ENCODE measurements around the gene FHIT. TPM values are rescaled to one million over a fixed set of nuclear protein-coding genes. Genes with fewer than 3 reads are reported as not detected.

The FHIT gene
- total RNA-seq, 1 donor from 2014 or later: 0.53 TPM

GRCh38 chr3:59788801-59789200 is 1462.5 kb downstream of the FHIT start:
- no peak for DNase-seq (ENCODE audit: low read depth)

GRCh38 chr3:59788133-59788532 is 1463.1 kb downstream of the FHIT start:
- DNase-seq (ENCODE audit: low read depth): no peak

GRCh38 chr3:59786374-59786773 is 1464.9 kb downstream of the FHIT start:
- no peak for DNase-seq (ENCODE audit: low read depth)

- DNase-seq (ENCODE audit: low read depth): no peak
These were observed 1467.1 kb downstream of the FHIT start for GRCh38 chr3:59784164-59784563.

GRCh38 chr3:59783468-59783988 is 1467.7 kb downstream of the FHIT start:
- DNase-seq (ENCODE audit: low read depth): no peak

DNA sequence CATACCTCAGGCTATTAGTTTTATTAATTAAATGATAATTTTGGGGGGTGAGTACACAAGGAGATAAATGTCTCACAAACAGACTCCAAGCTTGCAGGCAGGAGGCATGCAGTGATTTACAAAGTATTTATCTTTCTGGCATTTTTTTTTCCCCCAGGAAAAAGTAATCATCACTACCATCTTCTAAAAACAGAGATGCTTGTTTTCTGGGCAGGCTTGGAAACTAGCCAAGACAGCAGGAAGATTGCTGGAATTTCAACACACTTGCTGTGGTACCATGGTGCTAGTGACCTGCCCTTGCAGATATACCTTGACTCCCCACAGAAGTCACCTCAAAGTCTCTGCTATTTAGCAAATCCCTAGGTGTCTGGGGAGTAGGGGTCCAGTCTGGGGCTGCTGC is 1468.6 kb downstream of the FHIT start:
- DNase-seq (ENCODE audit: low read depth): no peak

- DNase-seq (ENCODE audit: low read depth): no peak
These were observed 1471.0 kb downstream of the FHIT start for GRCh38 chr3:59780209-59780608.

DNA sequence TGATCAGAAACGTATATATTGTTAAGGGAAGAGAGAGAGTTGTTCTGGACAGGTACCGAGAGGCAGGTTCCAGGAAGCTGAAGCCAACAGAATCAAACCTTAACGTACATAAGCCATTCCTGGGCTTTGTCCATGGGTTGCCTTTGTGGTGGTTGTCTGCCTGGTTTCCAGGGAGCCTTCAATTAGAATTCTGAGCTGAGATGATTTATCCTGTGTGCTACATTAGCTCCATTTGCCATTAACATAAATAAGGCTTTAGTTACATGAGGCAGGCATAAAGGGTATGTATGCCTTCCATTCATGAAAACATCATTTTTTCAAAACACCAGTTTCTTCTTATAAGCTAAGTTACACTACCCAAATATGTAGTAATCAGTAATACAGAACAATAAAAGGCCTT is 1472.0 kb downstream of the FHIT start:
- no peak for DNase-seq (ENCODE audit: low read depth)

GRCh38 chr3:59777667-59778077 is 1473.6 kb downstream of the FHIT start:
- no peak for DNase-seq (ENCODE audit: low read depth)

DNA sequence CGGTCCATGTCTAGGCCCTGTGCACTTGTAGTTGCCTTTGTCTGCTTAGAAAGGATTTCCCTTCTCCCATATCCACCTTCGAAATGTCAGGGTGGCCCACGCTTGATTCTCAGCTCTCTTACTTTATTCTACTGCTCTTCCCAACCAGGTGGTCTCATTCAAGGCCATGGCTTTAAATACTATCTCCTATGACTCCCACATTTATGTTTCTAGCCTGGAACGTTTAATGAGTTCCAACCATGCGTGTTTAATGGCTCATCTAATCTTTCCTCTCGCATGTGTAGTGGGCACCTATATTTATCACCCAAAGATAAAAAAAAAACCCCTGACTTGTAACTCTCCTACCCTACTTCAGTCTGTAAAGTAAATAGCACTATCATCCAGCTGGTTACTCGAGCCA is 1474.2 kb downstream of the FHIT start:
- no peak for DNase-seq (ENCODE audit: low read depth)

DNA sequence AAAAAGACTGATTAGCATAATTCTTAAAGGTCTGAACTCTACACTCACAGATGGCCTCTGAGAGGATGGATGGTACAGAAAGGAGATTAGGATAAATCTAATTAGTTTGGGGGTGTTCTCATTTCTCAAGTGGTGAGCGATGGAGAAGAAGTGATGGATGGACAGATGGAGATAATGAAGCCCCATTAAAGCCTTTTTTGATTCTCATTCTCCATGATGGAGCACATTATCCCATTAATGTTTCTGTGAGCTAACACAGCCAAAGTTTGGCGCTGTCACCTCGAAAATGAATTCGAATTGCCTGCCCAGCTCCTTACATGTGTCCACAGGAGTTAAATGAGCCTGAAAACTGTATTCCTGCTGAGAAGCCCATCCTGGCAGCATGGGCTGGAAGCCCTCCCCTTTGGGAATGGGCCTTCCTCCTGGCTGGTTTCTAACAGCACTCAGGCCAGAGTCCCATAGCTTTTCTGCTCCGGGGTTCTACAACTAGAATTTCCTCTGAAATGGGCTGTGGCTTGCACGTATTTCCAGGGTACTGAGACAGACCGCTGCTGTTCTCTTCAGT is 1475.4 kb downstream of the FHIT start:
- DNase-seq (ENCODE audit: low read depth): no peak

DNA sequence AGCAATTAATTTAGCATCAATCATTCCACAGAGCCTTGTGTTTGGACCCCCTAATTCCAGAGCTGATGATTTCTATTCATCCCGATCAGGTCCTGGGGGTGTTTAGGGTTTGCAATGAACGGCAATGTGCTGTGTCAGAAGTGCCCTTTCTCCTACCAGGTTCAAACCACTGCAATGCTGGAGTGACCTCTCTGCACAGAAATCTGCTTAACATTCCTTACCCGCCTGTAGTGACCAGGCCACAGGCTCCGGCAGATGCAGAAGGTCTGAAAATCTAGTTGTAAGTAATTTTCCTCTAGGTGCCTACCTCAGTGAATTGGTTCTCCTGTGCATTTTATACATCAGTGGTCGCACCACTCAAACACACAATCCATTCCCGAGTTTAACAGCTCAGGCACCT is 1476.1 kb downstream of the FHIT start:
- DNase-seq (ENCODE audit: low read depth): no peak

- DNase-seq (ENCODE audit: low read depth): peak; percentile 47
These were observed 1476.6 kb downstream of the FHIT start for GRCh38 chr3:59774634-59775033.

DNA sequence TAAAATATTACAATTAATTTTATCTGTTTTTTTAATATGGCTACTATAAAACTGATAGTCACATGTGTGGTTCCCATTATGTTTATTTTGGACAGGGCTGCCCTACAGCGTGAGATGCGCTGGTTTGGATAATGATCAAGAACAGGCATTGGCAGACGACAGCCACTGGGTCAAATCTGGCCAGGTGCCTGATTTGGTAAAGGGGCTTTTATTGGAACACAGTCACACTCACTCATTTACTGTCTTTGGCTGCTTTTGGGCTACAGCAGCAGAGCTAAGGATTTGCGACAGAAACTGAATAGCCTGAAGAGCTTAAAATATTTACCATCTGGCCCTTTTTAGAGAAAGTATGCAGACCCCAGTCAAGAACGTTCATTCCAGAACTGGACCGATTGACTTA is 1477.3 kb downstream of the FHIT start:
- no peak for DNase-seq (ENCODE audit: low read depth)

DNA sequence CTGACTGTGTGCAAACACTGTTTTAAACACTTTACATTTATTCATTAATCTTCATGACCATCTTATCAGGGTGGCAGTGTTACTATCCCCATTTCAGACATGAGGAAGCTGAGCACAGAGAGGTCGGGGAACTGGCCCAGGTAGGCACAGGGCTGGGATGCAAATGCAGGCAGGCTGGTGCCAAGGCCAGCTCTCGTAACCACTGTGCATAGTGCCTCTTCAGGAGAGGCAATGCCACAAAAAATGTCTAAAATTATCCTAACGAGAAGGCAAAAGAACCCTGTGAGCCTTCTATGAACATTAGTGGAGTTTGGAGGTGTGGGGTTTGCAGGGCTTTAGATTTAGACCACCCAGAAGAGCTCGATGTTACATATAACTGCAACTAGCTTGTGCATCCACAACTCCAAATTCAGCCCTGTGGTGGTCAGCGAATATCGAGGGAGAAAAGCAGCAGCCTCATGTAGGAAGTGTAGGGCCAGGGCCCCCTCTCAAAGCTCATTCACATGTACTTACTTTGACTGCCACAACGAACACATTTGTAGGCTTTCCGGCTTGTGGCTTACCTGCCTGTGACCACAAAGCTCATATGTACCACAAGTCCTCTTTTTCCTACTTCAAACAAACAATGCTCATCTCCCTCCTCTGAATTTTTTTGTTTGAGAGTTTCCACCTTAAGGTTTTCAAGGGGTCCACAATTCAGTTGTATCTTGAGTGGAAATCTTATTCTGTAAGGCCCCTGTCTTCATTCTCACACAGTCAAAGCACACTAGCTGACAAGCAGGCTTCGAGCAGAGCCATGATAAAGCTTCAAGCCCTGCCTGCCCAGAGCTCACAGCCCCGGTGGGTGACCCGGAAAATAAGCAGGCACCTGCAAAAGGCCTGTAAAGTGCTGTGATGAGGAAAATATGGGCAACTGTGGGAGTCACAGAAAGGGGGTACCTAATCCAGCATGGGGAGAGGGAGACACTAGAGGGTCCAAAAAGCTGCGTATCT is 1478.5 kb downstream of the FHIT start:
- DNase-seq (ENCODE audit: low read depth): no peak

GRCh38 chr3:59771768-59772181 is 1479.5 kb downstream of the FHIT start:
- peak; percentile 16 for DNase-seq (ENCODE audit: low read depth)

GRCh38 chr3:59769127-59769750 is 1482.0 kb downstream of the FHIT start:
- DNase-seq (ENCODE audit: low read depth): no peak

DNA sequence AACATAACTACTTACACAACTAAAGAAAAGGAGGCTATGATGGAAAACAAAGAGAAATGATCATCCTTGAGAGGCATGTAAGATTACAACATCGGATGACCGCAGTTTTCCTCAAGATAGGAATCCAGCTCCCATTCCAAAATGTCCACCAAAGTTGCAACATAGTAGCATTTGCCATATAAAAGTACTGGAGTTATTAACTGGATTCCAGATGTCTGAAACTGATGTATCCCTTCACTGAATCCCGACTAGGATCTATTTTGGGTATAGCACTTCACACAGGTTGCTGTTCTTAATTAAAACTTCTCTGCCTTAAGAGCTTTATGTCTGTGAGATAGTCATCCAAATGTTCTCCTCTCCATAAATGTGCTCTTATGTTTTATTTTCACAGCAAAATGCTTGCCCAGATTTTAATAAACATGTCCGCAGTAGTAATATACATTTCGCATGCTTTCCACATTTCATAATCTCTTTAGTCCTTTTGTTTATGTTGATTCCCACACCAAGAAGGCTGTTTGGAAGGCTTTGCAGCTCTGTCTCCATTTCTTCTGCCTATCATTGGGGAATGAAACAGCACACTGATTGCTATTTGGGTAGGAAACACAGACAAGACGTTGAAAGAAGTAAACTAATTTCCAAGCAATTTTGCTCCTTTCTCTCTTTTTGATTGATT is 1484.9 kb downstream of the FHIT start:
- DNase-seq (ENCODE audit: low read depth): peak; percentile 18

- DNase-seq (ENCODE audit: low read depth): no peak
These were observed 1487.1 kb downstream of the FHIT start for GRCh38 chr3:59764171-59764570.

DNA sequence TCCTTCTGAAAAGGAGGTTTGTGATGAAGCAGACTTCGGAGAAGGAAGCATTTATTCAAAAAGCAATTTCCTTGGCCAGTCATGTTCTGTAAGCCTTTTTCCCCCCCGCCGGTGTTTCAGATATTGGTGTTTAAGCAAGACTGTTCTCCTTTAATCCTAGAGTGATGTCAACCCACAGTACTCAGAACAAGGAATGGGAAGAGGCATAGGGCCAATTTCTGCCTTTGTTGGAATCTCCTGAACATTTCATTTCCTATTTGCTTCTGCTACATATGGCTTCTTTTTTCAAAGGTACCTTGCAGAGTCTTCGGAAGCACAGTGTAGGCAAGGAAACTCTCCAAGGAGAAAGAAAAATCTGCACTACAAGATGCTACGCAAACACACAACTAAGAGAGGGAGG is 1488.3 kb downstream of the FHIT start:
- no peak for DNase-seq (ENCODE audit: low read depth)

DNA sequence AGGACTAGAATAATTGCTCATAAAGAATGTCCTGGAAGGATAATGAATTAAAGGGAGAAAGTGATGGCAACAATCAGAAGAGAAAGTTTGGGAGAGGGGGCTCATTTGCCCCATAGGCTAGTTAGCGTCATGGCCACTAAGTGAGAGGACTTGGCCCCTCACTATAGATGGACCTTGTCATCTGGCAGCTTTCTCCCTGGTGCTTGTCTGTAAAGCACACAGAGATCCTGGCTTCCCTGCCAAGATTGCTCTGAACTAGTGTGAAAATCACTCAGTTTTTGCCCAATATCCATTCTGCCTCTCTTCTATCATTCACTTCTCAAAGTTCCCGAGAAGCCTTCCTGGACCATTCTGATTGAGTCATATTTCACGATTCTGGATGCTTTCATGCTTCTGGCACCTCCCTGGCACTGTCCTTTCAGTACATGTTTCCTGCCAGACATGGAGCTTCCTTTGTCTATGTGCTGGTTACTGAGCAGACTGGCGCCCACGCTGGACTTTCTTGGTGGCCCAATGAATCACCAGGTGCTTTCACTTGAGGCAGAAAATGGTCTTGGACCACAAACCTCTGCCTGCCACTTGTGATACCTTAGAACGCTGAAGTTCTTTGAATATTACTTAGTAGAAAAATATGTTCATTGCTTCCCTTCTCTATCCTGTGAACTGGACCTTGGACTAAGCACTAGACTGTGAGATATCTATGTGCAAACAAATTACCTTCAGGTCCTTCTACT is 1491.8 kb downstream of the FHIT start:
- DNase-seq (ENCODE audit: low read depth): no peak

All from myocyte (in vitro differentiated cells).